ENCODE data around the gene PAX8. TPM values are rescaled to one million over a fixed set of nuclear protein-coding genes. Genes with fewer than 3 reads are reported as not detected.

Gene PAX8
- total and polyA plus RNA-seq, 2 experiments from 2014 or later = 0.21 to 0.32 TPM

DNA sequence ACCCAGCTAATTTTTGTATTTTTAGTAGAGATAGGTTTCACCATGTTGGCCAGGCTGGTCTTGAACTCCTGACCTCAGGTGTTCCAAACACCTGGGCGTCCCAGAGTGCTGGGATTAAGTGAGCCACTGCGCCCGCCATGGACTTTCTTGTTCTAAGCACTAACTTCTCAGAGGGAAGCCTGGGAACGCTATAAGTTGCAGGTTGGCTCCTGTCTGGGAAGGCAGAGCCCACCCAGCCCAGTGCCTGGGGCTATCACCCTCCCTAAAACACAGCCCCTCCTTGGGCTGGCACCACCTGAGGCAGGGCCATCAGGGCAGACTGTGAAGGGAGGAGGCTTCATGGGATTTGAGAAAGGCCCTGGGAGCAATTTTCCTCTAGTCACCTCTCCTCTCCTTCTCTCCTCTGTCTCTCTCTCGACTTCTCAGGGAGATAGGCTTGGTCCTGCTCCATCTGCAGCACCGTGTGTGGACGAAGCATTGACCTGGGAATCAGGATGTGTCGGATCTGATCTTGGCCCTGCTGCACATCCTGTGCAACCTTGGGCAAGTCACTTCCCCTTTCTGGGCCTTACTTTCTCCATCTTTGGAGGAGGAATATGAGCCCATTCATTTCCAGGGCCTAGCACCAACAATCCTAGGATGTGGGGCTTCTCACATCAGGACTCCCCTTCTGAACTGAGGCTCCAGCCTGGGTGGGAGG, 94.0 kb downstream of the PAX8 start:
- no peak for ATAC-seq
- Mint-ChIP-seq H3K4me3 (no peak overlapping the region), H3K9me3 (no peaks in the 10 kb centered on the region), H3K27ac (no peak overlapping the region), H3K27me3 (ENCODE audit: insufficient read depth, low read depth, poor library complexity) (peaks cover 3% of the 10 kb centered on the region), H3K36me3 (ENCODE audit: low read depth) (no peaks in the 10 kb centered on the region), H3K4me1 (peaks cover 16% of the 10 kb centered on the region)
- Histone ChIP-seq H3K79me2 (replicated peaks; ENCODE audit: insufficient read depth) (no peaks in the 10 kb centered on the region), H3K36me3 (ENCODE audit: insufficient read depth) (no peaks in the 10 kb centered on the region), H3K27me3 (ENCODE audit: insufficient read depth) (no peaks in the 10 kb centered on the region), H2AFZ (no peak overlapping the region), H3K4me2 (no peak overlapping the region), H3F3A (replicated peaks; ENCODE audit: low read depth) (no peaks in the 10 kb centered on the region), H4K20me1 (replicated peaks; ENCODE audit: insufficient read depth) (no peaks in the 10 kb centered on the region), H3K4me3 (no peak overlapping the region), H3K27ac (ENCODE audit: low read depth) (no peak overlapping the region), H3K9me2 (ENCODE audit: insufficient read depth) (no peaks in the 10 kb centered on the region), H3K4me1 (ENCODE audit: insufficient read depth) (0 out of 2 replicates have a peak, but pooled peaks cover 3% of the 10 kb centered on the region)
- TF ChIP-seq CREB1 (CRISPR knock-in tag; IDR thresholded peaks at IDR 0.05; ENCODE audit: low read depth) = no peak
- TF ChIP-seq, protein P1, sequence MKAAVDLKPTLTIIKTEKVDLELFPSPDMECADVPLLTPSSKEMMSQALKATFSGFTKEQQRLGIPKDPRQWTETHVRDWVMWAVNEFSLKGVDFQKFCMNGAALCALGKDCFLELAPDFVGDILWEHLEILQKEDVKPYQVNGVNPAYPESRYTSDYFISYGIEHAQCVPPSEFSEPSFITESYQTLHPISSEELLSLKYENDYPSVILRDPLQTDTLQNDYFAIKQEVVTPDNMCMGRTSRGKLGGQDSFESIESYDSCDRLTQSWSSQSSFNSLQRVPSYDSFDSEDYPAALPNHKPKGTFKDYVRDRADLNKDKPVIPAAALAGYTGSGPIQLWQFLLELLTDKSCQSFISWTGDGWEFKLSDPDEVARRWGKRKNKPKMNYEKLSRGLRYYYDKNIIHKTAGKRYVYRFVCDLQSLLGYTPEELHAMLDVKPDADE (IDR thresholded peaks at IDR 0.05) = no peak
- TF ChIP-seq, protein P2, sequence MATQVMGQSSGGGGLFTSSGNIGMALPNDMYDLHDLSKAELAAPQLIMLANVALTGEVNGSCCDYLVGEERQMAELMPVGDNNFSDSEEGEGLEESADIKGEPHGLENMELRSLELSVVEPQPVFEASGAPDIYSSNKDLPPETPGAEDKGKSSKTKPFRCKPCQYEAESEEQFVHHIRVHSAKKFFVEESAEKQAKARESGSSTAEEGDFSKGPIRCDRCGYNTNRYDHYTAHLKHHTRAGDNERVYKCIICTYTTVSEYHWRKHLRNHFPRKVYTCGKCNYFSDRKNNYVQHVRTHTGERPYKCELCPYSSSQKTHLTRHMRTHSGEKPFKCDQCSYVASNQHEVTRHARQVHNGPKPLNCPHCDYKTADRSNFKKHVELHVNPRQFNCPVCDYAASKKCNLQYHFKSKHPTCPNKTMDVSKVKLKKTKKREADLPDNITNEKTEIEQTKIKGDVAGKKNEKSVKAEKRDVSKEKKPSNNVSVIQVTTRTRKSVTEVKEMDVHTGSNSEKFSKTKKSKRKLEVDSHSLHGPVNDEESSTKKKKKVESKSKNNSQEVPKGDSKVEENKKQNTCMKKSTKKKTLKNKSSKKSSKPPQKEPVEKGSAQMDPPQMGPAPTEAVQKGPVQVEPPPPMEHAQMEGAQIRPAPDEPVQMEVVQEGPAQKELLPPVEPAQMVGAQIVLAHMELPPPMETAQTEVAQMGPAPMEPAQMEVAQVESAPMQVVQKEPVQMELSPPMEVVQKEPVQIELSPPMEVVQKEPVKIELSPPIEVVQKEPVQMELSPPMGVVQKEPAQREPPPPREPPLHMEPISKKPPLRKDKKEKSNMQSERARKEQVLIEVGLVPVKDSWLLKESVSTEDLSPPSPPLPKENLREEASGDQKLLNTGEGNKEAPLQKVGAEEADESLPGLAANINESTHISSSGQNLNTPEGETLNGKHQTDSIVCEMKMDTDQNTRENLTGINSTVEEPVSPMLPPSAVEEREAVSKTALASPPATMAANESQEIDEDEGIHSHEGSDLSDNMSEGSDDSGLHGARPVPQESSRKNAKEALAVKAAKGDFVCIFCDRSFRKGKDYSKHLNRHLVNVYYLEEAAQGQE (IDR thresholded peaks at IDR 0.05; ENCODE audit: unreplicated experiment) = no peak
- DNase-seq (ENCODE audit: low spot score) = no peak

DNA sequence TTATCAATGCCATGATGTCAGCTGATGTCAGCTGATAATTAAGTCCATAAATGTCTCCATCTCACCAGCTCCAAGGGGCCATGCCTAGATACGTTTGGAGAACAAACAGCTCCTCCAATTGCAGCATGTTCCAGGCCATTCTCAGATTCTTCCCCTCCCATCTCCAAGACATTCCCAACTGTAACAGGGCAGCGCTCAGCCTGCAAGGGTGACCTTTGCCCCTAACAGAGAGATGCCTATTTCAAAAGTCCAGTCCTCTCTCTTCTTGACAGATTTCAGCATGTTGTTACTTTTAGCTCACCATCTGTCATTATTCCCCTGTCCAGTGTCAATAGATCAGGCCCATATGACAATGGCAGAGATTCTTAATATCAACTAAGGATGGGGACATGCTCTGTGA, 95.0 kb downstream of the PAX8 start:
- Histone ChIP-seq H3K4me3 (no peak overlapping the region), H4K20me1 (replicated peaks; ENCODE audit: insufficient read depth) (no peaks in the 10 kb centered on the region), H3K27ac (ENCODE audit: low read depth) (no peak overlapping the region), H3K9me2 (ENCODE audit: insufficient read depth) (no peaks in the 10 kb centered on the region), H3K36me3 (ENCODE audit: insufficient read depth) (no peaks in the 10 kb centered on the region), H2AFZ (no peak overlapping the region), H3K4me1 (ENCODE audit: insufficient read depth) (0 out of 2 replicates have a peak, but pooled peaks cover 3% of the 10 kb centered on the region), H3F3A (replicated peaks; ENCODE audit: low read depth) (no peaks in the 10 kb centered on the region), H3K4me2 (no peak overlapping the region), H3K27me3 (ENCODE audit: insufficient read depth) (no peaks in the 10 kb centered on the region), H3K79me2 (replicated peaks; ENCODE audit: insufficient read depth) (no peaks in the 10 kb centered on the region)
- ATAC-seq (no peak), DNase-seq (ENCODE audit: low spot score) (no peak)
- Mint-ChIP-seq H3K4me3 (no peak overlapping the region), H3K9me3 (no peaks in the 10 kb centered on the region), H3K36me3 (ENCODE audit: low read depth) (no peaks in the 10 kb centered on the region), H3K4me1 (peaks cover 12% of the 10 kb centered on the region), H3K27ac (no peak overlapping the region), H3K27me3 (ENCODE audit: insufficient read depth, low read depth, poor library complexity) (peaks cover 3% of the 10 kb centered on the region)
- TF ChIP-seq NANOG (IDR thresholded peaks at IDR 0.05; ENCODE audit: borderline replicate concordance) (no peak), CTCF (conservative IDR thresholded peaks at IDR 0.05; ENCODE audit: low read depth in 2 of 2) (no peak), ZNF331 (CRISPR knock-in tag; IDR thresholded peaks at IDR 0.05; ENCODE audit: low read depth) (no peak), EZH2 (IDR thresholded peaks at IDR 0.05; ENCODE audit: low read depth, unreplicated experiment) (no peak), STAT1 (IDR thresholded peaks at IDR 0.05; ENCODE audit: unreplicated experiment) (no peak), ZNF114 (CRISPR knock-in tag; IDR thresholded peaks at IDR 0.05) (no peak), POLR2AphosphoS5 (IDR thresholded peaks at IDR 0.05; ENCODE audit: low read depth) (no peak), EZH2phosphoT487 (IDR thresholded peaks at IDR 0.05; ENCODE audit: unreplicated experiment) (no peak), CREB1 (CRISPR knock-in tag; IDR thresholded peaks at IDR 0.05; ENCODE audit: low read depth) (no peak), JUNB (IDR thresholded peaks at IDR 0.05; ENCODE audit: unreplicated experiment) (no peak)
- TF ChIP-seq, protein P1 (IDR thresholded peaks at IDR 0.05) = no peak
- TF ChIP-seq, protein P2 (IDR thresholded peaks at IDR 0.05; ENCODE audit: unreplicated experiment) = no peak

All from GM23338 (cell line).